NCI-H774 (cell line): ENCODE results near the gene AFF3.
"Not testable (repeated sequence)": the region's sequence is repeated elsewhere in the genome, so short reads cannot be mapped to it uniquely, and the experiment has no call there.

Source experiments
- DNase-seq: peaks from one replicate; lab custom pipeline; 2025; lab: John Stamatoyannopoulos, UW

Gene AFF3, protein sequence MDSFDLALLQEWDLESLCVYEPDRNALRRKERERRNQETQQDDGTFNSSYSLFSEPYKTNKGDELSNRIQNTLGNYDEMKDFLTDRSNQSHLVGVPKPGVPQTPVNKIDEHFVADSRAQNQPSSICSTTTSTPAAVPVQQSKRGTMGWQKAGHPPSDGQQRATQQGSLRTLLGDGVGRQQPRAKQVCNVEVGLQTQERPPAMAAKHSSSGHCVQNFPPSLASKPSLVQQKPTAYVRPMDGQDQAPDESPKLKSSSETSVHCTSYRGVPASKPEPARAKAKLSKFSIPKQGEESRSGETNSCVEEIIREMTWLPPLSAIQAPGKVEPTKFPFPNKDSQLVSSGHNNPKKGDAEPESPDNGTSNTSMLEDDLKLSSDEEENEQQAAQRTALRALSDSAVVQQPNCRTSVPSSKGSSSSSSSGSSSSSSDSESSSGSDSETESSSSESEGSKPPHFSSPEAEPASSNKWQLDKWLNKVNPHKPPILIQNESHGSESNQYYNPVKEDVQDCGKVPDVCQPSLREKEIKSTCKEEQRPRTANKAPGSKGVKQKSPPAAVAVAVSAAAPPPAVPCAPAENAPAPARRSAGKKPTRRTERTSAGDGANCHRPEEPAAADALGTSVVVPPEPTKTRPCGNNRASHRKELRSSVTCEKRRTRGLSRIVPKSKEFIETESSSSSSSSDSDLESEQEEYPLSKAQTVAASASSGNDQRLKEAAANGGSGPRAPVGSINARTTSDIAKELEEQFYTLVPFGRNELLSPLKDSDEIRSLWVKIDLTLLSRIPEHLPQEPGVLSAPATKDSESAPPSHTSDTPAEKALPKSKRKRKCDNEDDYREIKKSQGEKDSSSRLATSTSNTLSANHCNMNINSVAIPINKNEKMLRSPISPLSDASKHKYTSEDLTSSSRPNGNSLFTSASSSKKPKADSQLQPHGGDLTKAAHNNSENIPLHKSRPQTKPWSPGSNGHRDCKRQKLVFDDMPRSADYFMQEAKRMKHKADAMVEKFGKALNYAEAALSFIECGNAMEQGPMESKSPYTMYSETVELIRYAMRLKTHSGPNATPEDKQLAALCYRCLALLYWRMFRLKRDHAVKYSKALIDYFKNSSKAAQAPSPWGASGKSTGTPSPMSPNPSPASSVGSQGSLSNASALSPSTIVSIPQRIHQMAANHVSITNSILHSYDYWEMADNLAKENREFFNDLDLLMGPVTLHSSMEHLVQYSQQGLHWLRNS (N-terminal part only)

DNA sequence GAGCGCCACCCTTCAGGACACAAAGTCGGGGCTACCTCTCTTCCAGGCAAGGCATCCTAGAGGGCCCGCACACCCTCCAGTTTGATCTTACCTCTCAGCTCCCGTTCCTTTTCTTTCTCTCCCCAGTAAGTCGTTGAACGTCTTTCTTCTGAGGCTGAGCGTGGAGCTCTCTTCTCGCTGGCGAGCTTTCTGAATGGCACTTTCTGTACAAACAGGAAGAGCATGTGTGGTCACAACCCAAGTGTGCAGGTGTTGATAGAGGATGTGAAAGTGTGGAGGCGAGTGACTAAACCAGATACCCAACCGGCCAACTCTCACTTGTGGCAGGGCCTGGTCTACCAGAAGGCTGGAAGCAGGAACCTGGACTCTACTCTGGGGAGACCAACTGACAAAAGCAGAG is at the start of gene AFF3:
Gene AFF3, minus strand, starts transcription at position 198 of the 400 bp plus-strand sequence. CDS start 38,136 bp downstream, outside the sequence.
- DNase-seq, result no peak

DNA sequence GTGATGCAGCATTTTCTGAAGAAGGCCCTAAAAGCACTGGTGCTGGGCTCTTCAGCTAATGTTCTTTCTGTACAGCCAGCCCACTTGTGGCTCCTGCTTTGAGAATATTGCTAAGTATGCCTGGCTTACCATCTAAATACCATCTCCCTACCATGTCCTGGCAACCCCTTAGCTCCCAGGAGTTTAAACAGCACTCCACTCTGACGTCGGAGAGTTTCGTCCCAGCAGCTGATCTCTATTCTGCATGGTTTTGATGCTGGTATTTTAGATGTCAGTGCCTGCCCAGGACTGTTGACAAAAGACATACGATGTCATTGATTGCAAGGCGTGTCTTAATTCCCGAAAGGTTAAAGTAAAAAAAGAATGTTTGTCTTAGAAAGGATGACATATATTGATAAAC is 47.0 kb upstream of the AFF3 start:
- no peak for DNase-seq

DNA sequence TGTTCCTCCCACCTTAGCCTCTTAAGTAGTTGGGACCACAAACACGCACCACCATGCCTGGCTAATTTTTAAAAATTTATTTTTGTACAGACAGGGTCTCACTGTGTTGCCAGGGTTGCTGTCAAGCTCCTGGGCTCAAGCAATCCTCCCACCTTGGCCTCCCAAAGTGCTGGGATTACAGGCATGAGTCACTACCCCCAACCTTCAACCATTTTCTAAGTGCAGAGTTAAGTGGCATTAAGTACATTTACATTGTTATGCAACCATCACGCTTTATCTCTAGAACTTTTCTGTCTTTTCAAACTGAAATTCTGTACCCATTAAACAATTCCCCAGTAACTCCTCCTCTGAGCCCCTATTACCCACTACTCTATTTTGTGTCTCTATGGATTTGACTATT is 45.9 kb upstream of the AFF3 start:
- DNase-seq, result no peak

DNA sequence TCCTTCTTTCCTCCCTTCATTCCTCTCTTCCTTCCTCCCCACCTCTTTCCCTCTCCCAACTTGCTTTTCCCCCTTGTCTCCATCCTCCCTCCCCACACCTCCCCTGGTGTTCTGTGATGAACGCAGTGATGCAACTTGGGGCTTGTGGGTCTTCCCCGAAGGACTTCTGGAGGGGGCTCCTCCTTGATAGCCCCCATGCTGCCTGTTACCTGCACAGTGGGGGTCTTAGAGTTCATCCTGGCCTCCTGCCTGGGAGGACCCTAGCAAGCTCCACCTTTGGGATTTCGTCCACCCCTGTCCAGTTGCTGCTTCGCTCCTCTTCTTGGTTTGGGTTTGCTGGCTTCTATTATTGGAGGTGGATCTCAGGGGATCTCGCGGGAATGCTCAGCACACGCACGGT is 43.7 kb upstream of the AFF3 start:
- no peak for DNase-seq

DNA sequence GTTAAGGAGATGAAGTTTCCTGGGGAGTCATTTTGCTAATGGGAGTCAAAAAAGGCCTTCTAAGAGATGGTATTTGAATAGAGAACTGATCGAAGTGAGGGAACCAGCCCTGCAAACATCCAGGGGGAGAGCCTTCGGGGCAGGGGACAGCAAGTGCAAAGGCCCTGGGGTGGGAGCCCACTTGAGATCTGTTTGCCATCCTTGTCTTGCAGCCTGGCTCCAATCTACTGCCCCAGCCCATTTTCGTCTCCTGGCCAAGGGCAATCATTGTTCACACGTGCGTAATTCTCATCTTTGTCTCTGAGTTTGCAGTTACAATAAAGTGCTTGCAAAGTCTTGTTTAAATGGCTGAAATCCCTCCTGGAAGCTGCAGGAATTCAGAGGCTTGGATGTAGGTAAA is 43.1 kb upstream of the AFF3 start:
- no peak for DNase-seq

DNA sequence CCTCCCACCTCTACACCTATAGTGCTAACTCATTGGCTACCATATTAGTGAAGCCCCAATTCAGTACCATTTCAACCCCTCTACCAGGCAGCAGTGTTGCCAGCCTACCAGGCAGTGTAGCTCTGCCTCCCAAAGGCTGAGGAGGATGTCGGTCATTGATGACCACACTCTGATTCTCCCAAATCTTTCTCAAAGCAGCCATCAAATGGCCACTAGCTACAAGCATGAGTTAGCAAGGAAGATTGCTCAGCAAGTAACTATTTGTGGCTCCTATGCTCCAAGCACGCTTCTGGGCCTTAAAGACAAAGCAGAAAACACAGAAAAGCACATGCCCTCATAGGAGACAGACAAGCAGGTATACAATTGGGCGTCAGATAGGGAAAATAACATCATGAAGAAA is 42.7 kb upstream of the AFF3 start:
- DNase-seq, result no peak

DNA sequence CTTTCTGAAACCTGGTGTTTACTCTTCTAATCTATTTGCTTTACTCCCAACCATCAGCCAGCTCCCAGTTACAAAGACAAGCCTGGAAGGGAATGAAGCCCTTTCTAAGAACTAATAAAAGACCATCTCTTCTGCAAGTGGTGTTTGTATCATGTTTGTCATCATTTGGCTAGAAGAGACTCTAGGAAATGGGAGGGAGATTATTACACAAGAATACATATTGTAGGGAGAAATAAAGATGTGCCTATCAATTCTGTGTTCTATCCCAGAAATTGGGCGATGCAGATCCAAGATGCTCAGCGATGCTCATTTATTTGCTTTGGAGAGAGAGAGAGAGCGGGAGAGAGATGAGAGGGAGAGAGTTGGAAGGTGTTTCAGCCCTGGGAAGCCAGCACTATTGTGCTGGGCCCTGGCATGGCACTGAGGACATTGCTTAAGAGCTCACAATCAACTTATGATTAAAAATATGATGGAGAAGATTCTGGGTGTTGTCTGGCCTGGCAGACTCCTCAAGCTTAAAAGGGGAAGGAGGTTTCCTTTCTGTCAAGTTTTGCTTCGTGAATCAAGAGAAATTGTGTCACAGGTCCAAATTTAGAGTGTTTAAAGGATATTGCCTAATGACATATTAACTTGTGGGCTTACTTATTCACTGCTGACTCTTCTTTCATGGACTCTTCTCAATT is 41.8 kb upstream of the AFF3 start:
- DNase-seq, result no peak

DNA sequence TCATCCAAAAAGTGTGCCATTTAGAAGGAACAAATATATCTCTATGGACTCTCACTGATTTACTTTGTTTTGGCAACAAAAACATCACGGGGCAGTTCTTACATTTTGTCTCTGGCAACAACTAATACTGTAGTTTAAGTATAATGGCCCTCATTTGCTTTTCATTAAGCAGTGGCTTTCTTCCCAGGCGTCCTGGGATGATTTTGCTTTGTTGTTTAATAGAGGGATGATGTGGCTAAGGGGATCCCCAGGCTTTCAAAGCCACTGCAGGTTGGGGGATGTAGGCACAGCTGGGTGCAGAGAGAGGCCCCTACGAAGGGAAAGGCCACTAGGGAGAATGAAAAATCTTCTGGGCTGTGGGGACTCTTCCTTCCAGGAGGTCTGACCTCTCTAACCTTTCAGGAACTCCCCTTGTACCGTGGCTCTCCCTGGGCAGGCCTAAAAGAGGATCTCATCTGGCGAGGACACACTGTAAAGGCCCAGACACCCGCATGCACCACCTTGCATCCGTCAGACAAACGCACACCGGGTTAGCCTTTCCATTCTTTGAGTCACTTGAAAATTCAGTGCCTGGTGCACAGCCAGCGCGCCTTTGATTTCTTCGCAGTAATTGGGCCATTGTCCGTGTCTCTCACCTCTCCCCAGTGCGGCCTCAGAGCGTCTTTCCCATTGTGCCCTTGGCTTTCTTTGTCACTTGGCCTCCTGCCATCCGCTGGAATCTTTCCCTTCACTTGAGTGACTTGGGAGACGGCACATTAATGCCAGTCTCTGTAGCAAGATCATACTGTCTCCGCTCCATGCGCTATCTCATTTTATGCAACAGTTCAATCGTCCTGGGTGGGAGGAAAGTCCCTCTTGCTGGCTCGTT is 40.3 kb upstream of the AFF3 start:
- DNase-seq, result no peak

DNA sequence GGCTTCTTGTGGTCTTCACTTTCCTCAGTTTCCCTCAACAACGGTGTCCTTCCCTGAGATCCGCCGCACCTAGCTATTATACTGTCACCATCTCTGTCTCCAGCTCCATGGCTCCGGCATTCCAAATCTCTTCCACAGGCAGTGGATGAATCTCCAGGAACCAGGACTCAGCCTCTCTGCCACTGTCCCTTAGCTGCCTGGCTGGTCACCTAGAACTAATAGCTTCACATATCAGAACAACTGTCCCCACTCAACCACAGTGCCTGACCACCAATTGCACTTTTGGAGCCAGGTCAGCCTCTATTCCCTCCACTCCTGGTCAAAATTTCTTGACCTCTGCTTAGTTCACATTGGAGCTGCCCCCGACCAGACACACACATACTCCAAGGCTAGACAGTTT is 38.1 kb upstream of the AFF3 start:
- DNase-seq, result no peak

DNA sequence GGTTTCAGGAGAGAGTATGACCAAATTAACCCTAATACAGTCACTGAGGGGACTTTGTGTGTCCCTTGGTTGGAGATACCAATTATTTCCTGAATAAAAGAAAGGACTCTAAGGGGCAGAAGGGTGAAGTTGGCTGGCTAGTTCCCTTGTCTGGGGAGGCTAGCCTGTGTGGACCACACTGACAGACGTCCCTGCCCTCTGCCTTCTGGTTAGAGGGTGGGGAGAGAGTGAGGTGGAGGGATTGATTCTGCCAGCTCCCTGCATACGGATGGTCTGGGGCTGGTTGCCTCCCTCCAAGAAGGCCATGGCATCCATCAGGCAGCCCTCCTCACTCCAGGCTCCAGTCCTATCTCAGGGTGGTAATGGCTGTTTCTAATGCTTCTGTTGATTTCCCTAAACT is 37.4 kb upstream of the AFF3 start:
- no peak for DNase-seq

DNA sequence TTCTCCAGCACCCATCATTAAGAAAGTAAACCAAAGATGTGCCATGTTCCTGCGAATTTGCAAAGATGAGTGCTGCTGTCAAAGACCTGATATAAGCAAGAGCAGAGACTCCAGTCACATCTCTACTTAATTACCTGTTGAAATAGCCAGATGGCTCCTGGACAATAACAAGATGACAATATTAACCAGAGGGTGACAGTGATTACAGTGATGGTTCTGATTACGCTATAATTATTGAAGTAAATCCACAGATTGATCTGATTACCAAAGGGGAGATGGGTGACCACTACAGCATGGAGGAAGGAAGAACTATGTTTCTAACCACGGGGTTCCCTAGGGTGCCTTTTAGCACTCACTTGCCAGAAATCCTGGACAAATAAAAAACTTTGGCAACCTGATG is 36.5 kb upstream of the AFF3 start:
- DNase-seq, result no peak

DNA sequence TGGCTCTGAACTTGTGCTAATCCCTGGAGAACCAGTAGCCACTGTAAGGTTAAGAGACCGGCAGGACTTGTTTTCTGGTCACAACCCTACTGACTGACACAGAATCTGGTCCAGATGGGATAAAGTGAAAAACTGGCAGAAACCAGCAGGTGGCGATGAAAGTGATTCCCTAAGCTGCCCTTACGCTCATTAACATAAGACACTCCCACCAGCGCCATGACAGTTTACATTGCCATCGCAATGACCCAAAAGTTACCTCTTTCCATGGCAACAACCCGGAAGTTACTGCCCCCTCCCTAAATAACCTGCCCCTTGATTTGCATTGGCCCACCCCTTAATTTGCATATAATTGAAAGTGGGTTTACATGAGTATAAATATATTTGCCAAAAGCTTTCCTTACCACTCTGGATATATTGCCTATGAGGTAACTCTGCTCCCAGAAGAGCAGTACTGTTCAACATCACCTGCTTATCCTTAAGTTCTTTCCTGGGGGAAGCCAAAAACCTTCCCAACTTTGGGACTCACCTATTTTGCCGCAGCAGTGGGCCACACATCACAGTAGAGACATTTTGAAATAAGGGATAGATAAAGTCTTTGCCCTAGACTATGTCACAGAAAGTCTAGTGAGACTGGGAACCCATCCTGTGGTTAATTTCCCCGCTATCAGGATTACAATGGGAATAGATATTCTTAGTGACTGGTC is 35.8 kb upstream of the AFF3 start:
- DNase-seq, result peak; percentile 36

DNA sequence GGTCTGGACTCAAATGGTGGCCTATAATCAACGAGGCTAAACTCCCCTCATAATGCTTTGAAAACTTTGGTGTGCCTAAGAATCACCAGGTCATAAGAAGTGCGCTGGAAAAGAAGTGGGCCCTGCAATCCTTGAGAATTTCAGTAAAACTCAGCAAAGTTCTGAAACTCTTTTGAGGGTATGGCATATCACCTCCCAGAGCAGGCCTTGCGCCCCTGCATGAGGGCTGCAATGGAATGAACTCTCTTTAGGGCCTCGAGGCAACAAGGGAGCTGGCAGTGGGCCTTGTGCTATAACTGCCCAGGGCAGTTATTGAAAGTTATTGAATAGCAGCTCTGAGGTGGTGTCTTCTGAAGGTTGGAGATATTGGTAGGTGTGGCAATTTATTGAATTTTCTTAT is 34.5 kb upstream of the AFF3 start:
- DNase-seq, result no peak

DNA sequence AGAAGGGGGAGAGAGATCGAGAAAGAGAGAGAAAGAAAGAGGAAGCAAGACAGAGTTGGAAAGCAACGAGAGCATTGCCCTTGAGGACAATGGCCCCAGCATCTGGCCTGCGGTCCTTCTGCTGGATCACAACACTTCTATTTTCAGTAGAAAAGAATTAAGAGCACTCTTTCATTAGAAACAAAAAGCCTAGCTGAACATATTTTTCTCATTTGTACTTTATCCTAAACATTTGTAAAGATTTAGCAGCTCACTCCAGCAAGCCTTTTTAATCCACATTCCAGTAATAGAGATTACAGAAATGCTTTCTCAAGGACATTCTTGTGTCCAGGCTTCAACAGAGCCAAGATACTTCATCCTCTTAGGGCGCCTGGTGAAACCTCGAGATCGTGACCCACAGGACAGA is 31.6 kb upstream of the AFF3 start:
- DNase-seq, result no peak

DNA sequence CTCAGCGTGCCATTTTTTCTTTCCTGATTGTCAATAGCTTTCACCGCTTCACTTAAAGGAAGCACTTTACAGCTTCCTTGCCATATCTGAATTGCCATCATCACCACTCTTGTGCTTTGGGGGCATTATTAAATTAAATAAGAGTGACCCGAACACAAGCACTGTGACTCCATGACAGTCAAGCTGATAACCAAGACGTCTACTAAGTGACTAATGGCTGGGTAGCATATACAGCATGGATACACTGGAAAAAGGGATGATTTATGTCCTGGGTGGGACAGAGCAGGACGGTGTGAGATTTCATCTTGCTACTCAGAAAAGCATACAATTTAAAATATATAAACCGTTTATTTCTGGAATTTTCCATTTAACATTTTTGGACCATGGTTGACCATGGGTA is 24.3 kb upstream of the AFF3 start:
- no peak for DNase-seq

DNA sequence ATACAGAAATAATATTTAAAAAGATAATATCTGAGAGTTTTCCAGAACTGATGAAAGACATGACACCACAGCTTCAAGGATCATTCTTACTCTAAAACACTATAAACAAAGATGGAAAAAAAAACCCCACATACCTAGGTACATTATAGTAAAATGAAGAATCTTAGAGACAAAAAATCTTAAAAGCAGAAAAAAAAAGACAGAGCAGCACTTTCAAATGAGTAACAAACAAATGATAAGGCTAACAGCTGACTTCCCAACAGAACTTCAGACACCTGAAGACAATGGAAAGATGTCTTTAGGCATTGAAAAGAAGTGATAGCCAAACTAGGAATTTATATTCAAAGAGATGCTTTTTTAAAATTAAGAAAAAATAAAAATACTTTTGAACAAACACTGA is 21.2 kb upstream of the AFF3 start:
- no peak for DNase-seq

DNA sequence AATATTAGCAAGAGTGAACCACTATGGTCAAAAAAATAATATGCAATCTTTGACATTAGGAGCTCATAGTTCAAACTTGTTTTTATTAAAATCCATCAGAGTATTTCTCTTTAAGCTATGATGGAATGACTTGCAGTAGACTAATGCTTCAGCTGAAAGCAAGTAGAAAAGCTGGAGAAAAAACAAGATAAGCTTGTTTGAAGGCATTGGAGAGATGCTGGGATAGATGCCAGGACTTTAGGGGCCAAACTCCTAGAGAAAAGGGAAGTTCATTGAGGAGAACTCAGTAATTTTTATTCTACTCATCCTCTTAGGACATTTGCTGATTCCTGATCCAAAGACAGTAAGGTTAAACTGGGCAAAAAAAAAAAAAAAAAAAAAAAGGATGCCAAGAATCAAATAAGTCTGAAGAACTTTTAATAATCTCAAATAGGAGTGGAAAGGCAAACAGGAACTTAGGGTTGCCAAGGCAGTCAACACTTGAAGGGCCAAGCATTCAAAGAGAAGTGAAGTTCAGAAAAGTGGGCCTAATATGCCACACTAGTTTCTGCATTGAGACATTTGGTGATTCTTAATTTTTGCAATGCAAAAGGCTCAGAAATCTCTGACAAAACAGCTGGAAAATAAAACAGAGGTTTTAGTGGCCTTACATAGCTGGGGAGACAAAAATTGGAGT is 19.7 kb upstream of the AFF3 start:
- no peak for DNase-seq

DNA sequence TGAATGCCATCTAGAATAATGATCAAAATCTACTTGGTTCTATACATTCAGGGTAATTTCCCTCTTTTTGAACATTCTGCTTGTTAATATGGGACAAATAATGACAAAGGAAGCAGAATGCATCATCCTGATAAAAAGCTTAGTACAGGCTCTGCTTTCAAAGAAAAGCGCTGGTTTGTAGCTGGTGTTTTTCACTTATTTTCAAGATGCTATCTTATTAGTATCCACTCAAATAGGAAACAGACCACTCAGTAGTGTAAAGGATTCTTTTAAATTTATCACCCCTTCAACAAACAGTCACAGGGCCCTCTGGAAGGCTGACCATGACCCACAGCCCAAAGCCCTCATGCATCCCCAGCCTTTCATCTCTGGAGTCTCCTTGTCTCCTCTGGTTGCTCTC is 18.0 kb upstream of the AFF3 start:
- no peak for DNase-seq

DNA sequence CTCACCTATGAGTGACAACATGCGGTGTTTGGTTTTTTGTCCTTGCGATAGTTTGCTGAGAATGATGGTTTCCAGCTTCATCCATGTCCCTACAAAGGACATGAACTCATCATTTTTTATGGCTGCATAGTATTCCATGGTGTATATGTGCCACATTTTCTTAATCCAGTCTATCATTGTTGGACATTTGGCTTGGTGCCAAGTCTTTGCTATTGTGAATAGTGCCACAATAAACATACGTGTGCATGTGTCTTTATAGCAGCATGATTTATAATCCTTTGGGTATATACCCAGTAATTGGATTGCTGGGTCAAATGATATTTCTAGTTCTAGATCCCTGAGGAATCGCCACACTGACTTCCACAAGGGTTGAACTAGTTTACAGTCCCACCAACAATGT is 9.4 kb upstream of the AFF3 start:
- not testable (repeated sequence) for DNase-seq

DNA sequence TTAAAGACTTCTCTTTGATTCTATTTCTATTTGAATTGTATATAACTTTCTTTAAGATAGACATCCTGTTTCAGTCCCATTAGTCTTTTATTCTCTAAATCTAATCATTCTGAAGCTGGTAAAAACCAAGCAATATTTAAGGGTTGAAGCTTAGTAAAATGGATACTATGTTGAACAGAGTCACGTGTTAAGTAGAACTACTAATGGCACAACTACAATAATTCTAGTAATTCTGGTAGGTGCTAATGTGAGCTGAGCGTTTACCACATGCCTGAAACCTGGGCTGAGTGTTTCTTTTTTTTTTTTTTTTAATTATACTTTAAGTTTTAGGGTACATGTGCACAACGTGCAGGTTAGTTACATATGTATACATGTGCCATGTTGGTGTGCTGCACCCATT is 8.9 kb upstream of the AFF3 start:
- DNase-seq, result no peak
